Caki2 (cell line): Measurements from ENCODE around the gene HTRA3. TPM values are rescaled to one million over a fixed set of nuclear protein-coding genes. Genes with fewer than 3 reads are reported as not detected.

ENCODE experiments used
- DNase-seq: peaks from one replicate; pipeline ENCODE4 v3.0.0-alpha.2; 2015; ENCODE audit warnings: low read depth
- in situ Hi-C: cut with HindIII; loops from 2 replicates; pipeline ENCODE4 v1.10.0; 2016; ENCODE audit warnings: low sequenced_read_pairs, low pct_unique_long_range_greater_than_20kb, mixed read lengths
- total RNA-seq: library from RNA; depleted of rRNA; stranded (reverse); fragments of >200 nt; shearing (Covaris generic); gene quantifications from 2 replicates; pipeline ENCODE4 v1.2.3, GENCODE V29; 2014; ENCODE audit warnings: low replicate concordance; rRNA removed

Gene HTRA3
- total RNA-seq, 1 experiment from 2014 or later = not detected

DNA sequence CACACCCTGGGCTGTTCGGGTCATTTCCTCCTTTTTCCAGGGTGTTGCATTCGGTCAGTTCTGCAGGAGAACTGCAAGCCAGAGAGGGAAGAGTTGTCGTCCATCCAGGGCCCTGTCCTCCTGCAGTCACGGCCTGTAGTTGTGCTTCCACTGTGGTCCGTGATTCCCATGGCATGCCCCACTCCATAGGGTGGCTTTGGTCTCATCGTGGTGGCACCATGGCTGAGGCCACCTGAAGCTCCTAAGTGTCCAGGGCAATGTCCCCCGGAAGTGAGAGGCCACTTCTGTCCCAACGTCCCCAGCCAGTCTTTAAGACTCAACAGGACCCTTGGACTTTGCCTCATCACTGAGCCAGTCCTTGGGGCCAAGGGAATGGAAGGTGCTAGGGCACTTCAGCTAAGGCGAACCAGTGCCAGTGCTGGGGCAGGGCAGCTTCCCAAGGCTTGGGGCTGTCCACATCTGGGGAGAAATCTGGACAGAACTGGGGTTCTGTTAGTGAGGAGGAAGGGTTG lies 83.7 kb downstream of the HTRA3 start:
- no peak for DNase-seq
- in situ Hi-C loops = no loop called here

- no peak for DNase-seq
Measured at GRCh38 chr4:8353912-8354453, 84.4 kb downstream of the HTRA3 start.

DNA sequence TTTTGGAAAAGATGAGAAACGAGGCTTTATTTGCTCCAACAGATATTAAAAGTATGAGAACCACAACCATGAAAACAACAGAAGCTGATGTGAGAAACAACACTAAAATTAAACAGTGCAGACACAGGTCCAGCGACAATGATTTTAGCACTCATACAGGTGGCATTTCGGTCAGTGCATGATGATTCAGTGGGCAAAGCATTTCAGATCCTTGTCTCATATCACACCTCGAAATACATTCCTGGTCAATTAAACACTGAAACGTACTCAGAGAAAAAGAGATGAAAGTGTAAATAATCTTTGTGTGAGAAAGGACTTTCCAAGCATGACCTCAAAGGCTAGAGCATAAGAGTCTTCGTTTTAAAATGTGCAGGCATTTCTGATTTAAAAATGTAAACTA lies 85.8 kb downstream of the HTRA3 start:
- in situ Hi-C loops = no loop called here
- no peak for DNase-seq

More at GRCh38 chr4:8353912-8354453, 84.4 kb downstream of the HTRA3 start:
- in situ Hi-C loops = no loop called here

GRCh38 chr4:8355864-8356565 lies 86.5 kb downstream of the HTRA3 start:
- DNase-seq = no peak
- in situ Hi-C loops = no loop called here

Other genes with a start within 250 kb of the HTRA3 start
- 2.1 TPM in 1 of 2 replicates, not detected in the other for gene ABLIM2, start 110.9 kb upstream of the HTRA3 start, total RNA-seq
- gene SH3TC1, start 70.5 kb upstream of the HTRA3 start, total RNA-seq = 8.0 and 16.3 TPM in 2 replicates
- 7.3 and 10.5 TPM in 2 replicates for gene ACOX3, start 171.0 kb downstream of the HTRA3 start, total RNA-seq
- 6.8 and 19.8 TPM in 2 replicates for gene TRMT44, start 171.0 kb downstream of the HTRA3 start, total RNA-seq